Astrocyte (in vitro differentiated cells and primary cell): ENCODE data around the gene UROC1. TPM values are rescaled to one million over a fixed set of nuclear protein-coding genes. Genes with fewer than 3 reads are reported as not detected.

Experiments
- DNase-seq: peaks from one replicate; pipeline ENCODE4 v3.0.0-alpha.2; 2010; ENCODE audit warnings: low read depth
- FAIRE-seq: peaks from 2 replicates; lab custom pipeline; 2011; peaks lifted over from hg19 to GRCh38; lab: Jason Lieb, UNC
- H2AFZ ChIP-seq: 2 replicates; pipeline ENCODE4 v1.6.0; 2012; ENCODE audit warnings: low read depth, low read length, inconsistent platforms
- H3K27ac ChIP-seq: 2 replicates; pipeline ENCODE4 v1.5.1; 2011; ENCODE audit warnings: low read depth, low read length, inconsistent platforms
- H3K27me3 ChIP-seq: 2 replicates; pipeline ENCODE4 v1.6.0; 2011; ENCODE audit warnings: low read length, inconsistent platforms; ENCODE audit not compliant: insufficient read depth
- H3K36me3 ChIP-seq: 2 replicates; pipeline ENCODE4 v1.5.1; 2011; ENCODE audit warnings: low read length, inconsistent platforms; ENCODE audit not compliant: insufficient read depth
- H3K4me1 ChIP-seq: 2 replicates; pipeline ENCODE4 v1.5.1; 2011; ENCODE audit warnings: low read length, inconsistent platforms; ENCODE audit not compliant: insufficient read depth
- H3K4me2 ChIP-seq: 2 replicates; pipeline ENCODE4 v1.6.0; 2012; ENCODE audit warnings: low read length, inconsistent platforms
- H3K4me3 ChIP-seq: 2 replicates; pipeline ENCODE4 v1.5.1; 2011; ENCODE audit warnings: low read depth, mild to moderate bottlenecking, low read length, inconsistent platforms; ENCODE audit not compliant: insufficient read depth
- H3K79me2 ChIP-seq: 2 replicates; pipeline ENCODE4 v1.6.0; 2012; ENCODE audit warnings: mild to moderate bottlenecking, low read length, inconsistent platforms; ENCODE audit not compliant: insufficient read depth
- H3K9ac ChIP-seq: 2 replicates; pipeline ENCODE4 v1.6.0; 2012; ENCODE audit warnings: mild to moderate bottlenecking, low read length, inconsistent platforms
- H3K9me3 ChIP-seq: 2 replicates; pipeline ENCODE4 v1.5.1; 2012; ENCODE audit warnings: low read depth, mild to moderate bottlenecking, low read length, inconsistent platforms; ENCODE audit not compliant: insufficient read depth
- H4K20me1 ChIP-seq: 2 replicates; pipeline ENCODE4 v1.6.0; 2012; ENCODE audit warnings: low read length, inconsistent platforms; ENCODE audit not compliant: insufficient read depth
- H3K27ac Mint-ChIP-seq: one replicate; pipeline ENCODE4 v1.8.0; 2021; ENCODE audit warnings: mild to moderate bottlenecking, mixed read lengths; ENCODE audit not compliant: unreplicated experiment
- H3K27me3 Mint-ChIP-seq: one replicate; pipeline ENCODE4 v1.8.0; 2021; ENCODE audit warnings: low read depth, mixed read lengths; ENCODE audit not compliant: unreplicated experiment
- H3K36me3 Mint-ChIP-seq: one replicate; pipeline ENCODE4 v1.8.0; 2021; ENCODE audit warnings: low read depth, mixed read lengths; ENCODE audit not compliant: unreplicated experiment
- H3K4me1 Mint-ChIP-seq: one replicate; pipeline ENCODE4 v1.8.0; 2021; ENCODE audit warnings: low read depth, mixed read lengths; ENCODE audit not compliant: unreplicated experiment
- H3K4me3 Mint-ChIP-seq: one replicate; pipeline ENCODE4 v1.8.0; 2021; ENCODE audit warnings: mild to moderate bottlenecking, moderate library complexity, mixed read lengths; ENCODE audit not compliant: unreplicated experiment
- H3K9me3 Mint-ChIP-seq: one replicate; pipeline ENCODE4 v1.8.0; 2021; ENCODE audit warnings: mild to moderate bottlenecking, mixed read lengths; ENCODE audit not compliant: unreplicated experiment
- EZH2 ChIP-seq: IDR thresholded peaks from 2 replicates; pipeline ENCODE4 v1.6.1; 2012; ENCODE audit warnings: mild to moderate bottlenecking, low read length, inconsistent platforms; ENCODE audit not compliant: insufficient read depth
- total RNA-seq: library from RNA; stranded (reverse); gene quantifications from 2 replicates; pipeline ENCODE4 v1.2.1, GENCODE V29; 2021
- TF ChIP-seq, protein P1 (sequence below): IDR thresholded peaks from 2 replicates; pipeline ENCODE4 v1.5.1; 2011; ENCODE audit warnings: low read depth, mild to moderate bottlenecking, inconsistent platforms, low read length, moderate library complexity; ENCODE audit not compliant: insufficient read depth

UROC1 gene
- total RNA-seq, 1 donor from 2014 or later: not detected

DNA sequence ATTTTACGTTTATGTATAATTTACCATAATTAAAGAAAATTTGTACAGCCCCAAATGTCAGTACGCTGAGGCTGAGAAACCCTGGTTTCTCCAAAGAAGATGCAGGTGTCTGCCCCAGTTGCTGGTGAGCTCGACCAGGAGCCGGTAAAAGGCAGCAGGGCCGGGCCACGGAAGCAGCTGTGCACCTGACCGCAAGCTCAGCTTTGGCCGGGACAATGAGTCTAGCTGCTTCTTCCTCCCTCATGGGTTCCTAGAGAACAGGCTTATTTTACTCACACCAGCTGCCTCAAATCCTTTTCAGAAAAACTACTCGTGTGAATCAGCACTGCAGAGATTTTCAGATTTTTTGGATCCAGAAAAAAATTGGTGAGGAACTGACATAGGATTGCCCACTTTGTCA lies 23.8 kb downstream of the UROC1 start:
- Mint-ChIP-seq H3K27me3 (peaks cover 18% of the 10 kb centered on the region), H3K36me3 (no peaks in the 10 kb centered on the region), H3K9me3 (no peaks in the 10 kb centered on the region), H3K4me3 (no peak overlapping the region), H3K27ac (no peak overlapping the region), H3K4me1 (peaks cover 3% of the 10 kb centered on the region)
- Histone ChIP-seq H3K4me1 (no peaks in the 10 kb centered on the region), H2AFZ (no peak overlapping the region), H4K20me1 (no peaks in the 10 kb centered on the region), H3K79me2 (no peaks in the 10 kb centered on the region), H3K27ac (no peak overlapping the region), H3K27me3 (peaks cover 2% of the 10 kb centered on the region), H3K4me2 (no peak overlapping the region), H3K36me3 (no peaks in the 10 kb centered on the region), H3K9me3 (no peaks in the 10 kb centered on the region), H3K4me3 (no peak overlapping the region), H3K9ac (no peak overlapping the region)
- TF ChIP-seq, protein P1, sequence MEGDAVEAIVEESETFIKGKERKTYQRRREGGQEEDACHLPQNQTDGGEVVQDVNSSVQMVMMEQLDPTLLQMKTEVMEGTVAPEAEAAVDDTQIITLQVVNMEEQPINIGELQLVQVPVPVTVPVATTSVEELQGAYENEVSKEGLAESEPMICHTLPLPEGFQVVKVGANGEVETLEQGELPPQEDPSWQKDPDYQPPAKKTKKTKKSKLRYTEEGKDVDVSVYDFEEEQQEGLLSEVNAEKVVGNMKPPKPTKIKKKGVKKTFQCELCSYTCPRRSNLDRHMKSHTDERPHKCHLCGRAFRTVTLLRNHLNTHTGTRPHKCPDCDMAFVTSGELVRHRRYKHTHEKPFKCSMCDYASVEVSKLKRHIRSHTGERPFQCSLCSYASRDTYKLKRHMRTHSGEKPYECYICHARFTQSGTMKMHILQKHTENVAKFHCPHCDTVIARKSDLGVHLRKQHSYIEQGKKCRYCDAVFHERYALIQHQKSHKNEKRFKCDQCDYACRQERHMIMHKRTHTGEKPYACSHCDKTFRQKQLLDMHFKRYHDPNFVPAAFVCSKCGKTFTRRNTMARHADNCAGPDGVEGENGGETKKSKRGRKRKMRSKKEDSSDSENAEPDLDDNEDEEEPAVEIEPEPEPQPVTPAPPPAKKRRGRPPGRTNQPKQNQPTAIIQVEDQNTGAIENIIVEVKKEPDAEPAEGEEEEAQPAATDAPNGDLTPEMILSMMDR: no peak
- no peak for TF ChIP-seq EZH2
- FAIRE-seq: no peak
- no peak for DNase-seq

GRCh38 chr3:126493051-126493450 lies 24.5 kb downstream of the UROC1 start:
- no peaks in the 10 kb centered on the region for H3K9me3 Mint-ChIP-seq

More at GRCh38 chr3:126493051-126493450, 24.5 kb downstream of the UROC1 start:
- Mint-ChIP-seq H3K4me3 (no peak overlapping the region), H3K27me3 (peaks cover 18% of the 10 kb centered on the region), H3K36me3 (no peaks in the 10 kb centered on the region), H3K4me1 (peaks cover 3% of the 10 kb centered on the region), H3K27ac (no peak overlapping the region)
- FAIRE-seq (no peak), DNase-seq (no peak)
- Histone ChIP-seq H3K4me2 (no peak overlapping the region), H3K4me1 (no peaks in the 10 kb centered on the region), H3K4me3 (no peak overlapping the region), H3K9me3 (no peaks in the 10 kb centered on the region), H2AFZ (no peak overlapping the region), H3K79me2 (no peaks in the 10 kb centered on the region), H4K20me1 (no peaks in the 10 kb centered on the region), H3K27me3 (peaks cover 2% of the 10 kb centered on the region), H3K36me3 (no peaks in the 10 kb centered on the region), H3K9ac (no peak overlapping the region), H3K27ac (no peak overlapping the region)
- no peak for TF ChIP-seq EZH2
- TF ChIP-seq, protein P1: no peak
